HFFc6 (cell line): ENCODE results near the gene ACTN3. TPM values are rescaled to one million over a fixed set of nuclear protein-coding genes. Genes with fewer than 3 reads are reported as not detected.
"Not testable (repeated sequence)": the region's sequence is repeated elsewhere in the genome, so short reads cannot be mapped to it uniquely, and the experiment has no call there.

Source experiments
- DNase-seq: peaks from one replicate; pipeline ENCODE4 v3.0.0-alpha.2; 2018
- H3K27ac Mint-ChIP-seq: 2 replicates; pipeline ENCODE4 v1.8.0; 2020; ENCODE audit warnings: mild to moderate bottlenecking, mixed read lengths
- H3K27me3 Mint-ChIP-seq: 2 replicates; pipeline ENCODE4 v1.8.0; 2021; ENCODE audit warnings: mild to moderate bottlenecking, moderate library complexity, mixed read lengths; ENCODE audit not compliant: insufficient read depth
- H3K36me3 Mint-ChIP-seq: 2 replicates; pipeline ENCODE4 v1.8.0; 2021; ENCODE audit warnings: low read depth, mixed read lengths
- H3K4me1 Mint-ChIP-seq: 2 replicates; pipeline ENCODE4 v1.8.0; 2020; ENCODE audit warnings: low read depth, mixed read lengths
- H3K4me3 Mint-ChIP-seq: 2 replicates; pipeline ENCODE4 v1.8.0; 2020; ENCODE audit warnings: mild to moderate bottlenecking, moderate library complexity, mixed read lengths
- H3K9me3 Mint-ChIP-seq: 2 replicates; pipeline ENCODE4 v1.8.0; 2020; ENCODE audit warnings: mild to moderate bottlenecking, mixed read lengths
- CTCF ChIP-seq: fragments of 200-600 bp; sonication (generic); IDR thresholded peaks from 2 replicates; pipeline ENCODE4 v1.5.0; 2021; ENCODE audit warnings: antibody characterized with exemption, mild to moderate bottlenecking
- total RNA-seq, 6 experiments: library from RNA; stranded (reverse); fragmentation: NEBNext Ultra II Directional; extraction: Animal tissue kit (Norgen Biotek cat#: 25700); gene quantifications; 2 replicates in 1 of 6; 3 replicates in 5 of 6; pipeline ENCODE4 v1.2.3, GENCODE V29; 2021

The ACTN3 gene
- total RNA-seq, 6 experiments from 2014 or later: 0.07 to 0.24 (median 0.10) TPM; not detected in 2

GRCh38 chr11:66579017-66579606 lies 32.4 kb downstream of the ACTN3 start:
- H3K27ac Mint-ChIP-seq: no peak overlapping the region
- H3K27me3 Mint-ChIP-seq: peaks cover 23% of the 10 kb centered on the region
- H3K36me3 Mint-ChIP-seq: peaks cover 7% of the 10 kb centered on the region; the same call in 1 of the 2 replicates
- H3K4me1 Mint-ChIP-seq: peaks cover 18% of the 10 kb centered on the region
- peak; percentile 90 for TF ChIP-seq CTCF
- no peak overlapping the region for H3K4me3 Mint-ChIP-seq
- DNase-seq: peak; percentile 48
- H3K9me3 Mint-ChIP-seq: peaks cover 17% of the 10 kb centered on the region

DNA sequence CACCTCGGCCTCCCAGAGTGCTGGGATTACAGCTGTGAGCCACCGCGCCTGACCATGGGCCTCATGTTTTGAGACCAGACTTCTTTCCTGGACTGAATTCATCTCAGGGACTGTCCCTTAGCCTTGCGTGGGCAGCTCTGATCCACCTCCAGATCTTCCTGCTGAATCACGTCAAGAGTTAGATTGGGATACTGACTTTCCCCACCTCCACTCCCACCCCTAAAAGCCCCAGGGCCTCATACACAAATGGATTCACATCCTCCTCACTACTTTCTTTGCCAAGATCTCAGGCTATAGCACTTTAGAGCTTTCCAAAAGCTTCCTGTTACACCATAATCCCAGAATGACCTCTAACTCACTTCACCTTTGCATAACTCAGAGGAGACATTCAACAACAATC lies 34.1 kb downstream of the ACTN3 start:
- Mint-ChIP-seq H3K4me3 (no peak overlapping the region), H3K4me1 (peaks cover 9% of the 10 kb centered on the region), H3K27me3 (peaks cover 19% of the 10 kb centered on the region), H3K9me3 (peaks cover 17% of the 10 kb centered on the region), H3K27ac (no peak overlapping the region), H3K36me3 (peaks cover 7% of the 10 kb centered on the region; the same call in 1 of the 2 replicates)
- no peak for TF ChIP-seq CTCF
- no peak for DNase-seq

DNA sequence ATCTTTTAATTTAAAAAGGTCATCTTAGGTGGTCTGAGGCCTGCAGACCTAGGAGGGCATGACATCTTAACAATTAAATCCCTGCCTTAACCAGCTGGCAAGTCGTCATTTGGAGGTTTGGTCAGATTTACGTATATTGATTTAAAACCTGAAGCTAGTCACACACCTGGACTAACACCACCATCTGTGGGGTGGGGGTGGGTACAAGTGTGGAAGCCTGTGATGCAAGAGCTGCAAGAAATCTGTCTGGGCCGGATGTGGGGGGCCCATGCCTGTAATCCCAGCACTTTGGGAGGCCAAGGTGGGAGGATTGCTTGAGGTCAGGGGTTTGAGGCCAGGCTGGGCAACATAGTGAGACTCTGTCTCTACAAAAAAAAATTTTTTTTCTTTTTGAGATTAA lies 34.6 kb downstream of the ACTN3 start:
- no peak for DNase-seq
- H3K9me3 Mint-ChIP-seq: peaks cover 17% of the 10 kb centered on the region
- H3K27ac Mint-ChIP-seq: no peak overlapping the region
- TF ChIP-seq CTCF: no peak
- H3K4me1 Mint-ChIP-seq: peaks cover 9% of the 10 kb centered on the region
- H3K27me3 Mint-ChIP-seq: peaks cover 14% of the 10 kb centered on the region
- H3K4me3 Mint-ChIP-seq: no peak overlapping the region
- H3K36me3 Mint-ChIP-seq: peaks cover 7% of the 10 kb centered on the region; the same call in 1 of the 2 replicates

- H3K27ac Mint-ChIP-seq, H3K36me3 Mint-ChIP-seq, H3K4me3 Mint-ChIP-seq, DNase-seq, H3K4me1 Mint-ChIP-seq: not testable (repeated sequence)
- H3K27me3 Mint-ChIP-seq: peaks cover 13% of the 10 kb centered on the region
- peaks cover 17% of the 10 kb centered on the region for H3K9me3 Mint-ChIP-seq
Measured at GRCh38 chr11:66582565-66583147, 36.0 kb downstream of the ACTN3 start.

- not testable (repeated sequence) for H3K27ac Mint-ChIP-seq, DNase-seq, H3K4me1 Mint-ChIP-seq, H3K4me3 Mint-ChIP-seq, H3K36me3 Mint-ChIP-seq
- Mint-ChIP-seq H3K9me3 (peaks cover 17% of the 10 kb centered on the region), H3K27me3 (peaks cover 13% of the 10 kb centered on the region)
Measured at GRCh38 chr11:66585447-66585846, 38.7 kb downstream of the ACTN3 start.

GRCh38 chr11:66586136-66586535 lies 39.4 kb downstream of the ACTN3 start:
- no peak for DNase-seq
- H3K4me3 Mint-ChIP-seq: no peak overlapping the region
- no peak for TF ChIP-seq CTCF
- no peak overlapping the region for H3K27ac Mint-ChIP-seq
- peaks cover 7% of the 10 kb centered on the region; the same call in 1 of the 2 replicates for H3K36me3 Mint-ChIP-seq
- H3K4me1 Mint-ChIP-seq: no peaks in the 10 kb centered on the region
- H3K27me3 Mint-ChIP-seq: peaks cover 13% of the 10 kb centered on the region
- H3K9me3 Mint-ChIP-seq: peaks cover 17% of the 10 kb centered on the region

DNA sequence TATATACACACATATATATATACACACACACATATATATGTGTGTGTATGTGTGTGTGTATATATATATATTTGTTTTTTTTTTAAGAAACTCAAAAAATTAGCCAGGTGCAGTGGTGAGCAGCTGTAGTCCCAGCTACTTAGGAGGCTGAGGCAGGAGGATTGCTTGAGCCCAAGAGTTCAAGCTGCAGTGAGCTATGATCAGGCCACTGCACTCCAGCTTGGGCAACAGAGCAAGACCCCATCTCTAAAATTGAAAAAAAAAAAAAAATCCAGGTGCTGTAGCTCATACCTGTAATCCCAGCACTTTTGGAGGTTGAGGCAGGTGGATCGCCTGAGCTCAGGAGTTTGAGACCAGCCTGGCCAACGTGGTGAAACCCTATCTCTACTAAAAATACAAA lies 42.6 kb downstream of the ACTN3 start:
- Mint-ChIP-seq H3K4me1 (peaks cover 14% of the 10 kb centered on the region), H3K27me3 (peaks cover 12% of the 10 kb centered on the region)
- H3K27ac Mint-ChIP-seq, DNase-seq, H3K4me3 Mint-ChIP-seq, H3K9me3 Mint-ChIP-seq, H3K36me3 Mint-ChIP-seq: not testable (repeated sequence)
